GM21360 (cell line): ENCODE results near the gene SLC35F1.
A peak's percentile ranks its signal among the peaks of the same experiment; 100 is the strongest.
"Not testable (repeated sequence)": the region's sequence is repeated elsewhere in the genome, so short reads cannot be mapped to it uniquely, and the experiment has no call there.

Experiments
- ATAC-seq: cut with Tn5 transposase; IDR thresholded peaks from one replicate; pipeline ENCODE4 v1.9.1; 2021; ENCODE audit warnings: mild to moderate bottlenecking, moderate library complexity; ENCODE audit not compliant: unreplicated experiment

SLC35F1 gene

DNA sequence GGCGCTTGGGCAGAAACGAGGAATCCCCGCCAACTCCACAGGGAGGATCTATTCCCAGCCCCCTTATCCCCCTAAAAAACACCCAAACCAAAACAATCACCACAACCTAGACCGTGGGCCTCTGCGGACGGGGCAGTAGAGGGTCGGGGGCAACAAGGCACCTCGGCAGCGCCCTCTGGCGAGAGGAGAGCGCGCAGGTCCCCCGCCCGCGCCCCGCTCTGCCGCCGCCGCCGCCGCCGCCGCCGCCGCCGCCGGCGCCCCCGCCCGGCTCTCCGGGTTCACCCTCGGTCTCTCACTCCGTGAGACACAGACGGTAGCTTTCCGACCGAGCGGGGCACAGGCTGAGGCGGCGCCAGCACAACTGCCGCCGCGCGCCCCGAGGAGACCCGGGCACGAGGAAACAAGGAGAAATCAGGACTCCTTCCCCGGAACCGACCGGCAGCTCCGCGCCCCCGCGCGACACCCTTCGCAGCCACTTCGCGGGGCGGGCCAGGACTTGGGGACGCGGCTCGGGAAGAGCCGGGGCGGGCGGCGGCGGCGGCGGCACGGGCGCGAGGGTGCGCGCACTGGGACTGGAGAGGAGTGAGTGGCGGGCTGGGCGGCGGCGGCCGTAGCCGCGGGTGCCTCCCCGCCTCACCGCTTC lies at the start of gene SLC35F1:
TSS of gene SLC35F1 (plus strand) at position 307 of the 643 bp plus-strand sequence.
- peak; percentile 70 for ATAC-seq

DNA sequence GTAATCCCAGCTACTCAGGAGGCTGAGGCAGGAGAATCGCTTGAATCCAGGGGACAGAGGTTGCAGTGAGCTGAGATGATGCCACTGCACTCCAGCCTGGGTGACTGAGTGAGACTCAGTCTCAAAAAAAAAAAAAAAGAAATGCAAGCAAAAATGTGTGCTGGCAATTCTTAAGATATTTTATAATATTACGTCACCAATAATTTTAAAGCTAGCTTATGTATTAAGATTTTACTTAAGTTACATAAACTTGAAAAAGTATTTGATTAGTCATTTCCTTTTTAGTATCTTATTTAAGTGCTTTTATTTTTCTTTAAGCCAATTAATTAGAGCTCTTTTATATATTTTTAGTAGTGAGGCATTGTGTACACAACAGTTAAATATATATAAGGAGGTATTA lies 48.5 kb upstream of the SLC35F1 start:
- not testable (repeated sequence) for ATAC-seq

DNA sequence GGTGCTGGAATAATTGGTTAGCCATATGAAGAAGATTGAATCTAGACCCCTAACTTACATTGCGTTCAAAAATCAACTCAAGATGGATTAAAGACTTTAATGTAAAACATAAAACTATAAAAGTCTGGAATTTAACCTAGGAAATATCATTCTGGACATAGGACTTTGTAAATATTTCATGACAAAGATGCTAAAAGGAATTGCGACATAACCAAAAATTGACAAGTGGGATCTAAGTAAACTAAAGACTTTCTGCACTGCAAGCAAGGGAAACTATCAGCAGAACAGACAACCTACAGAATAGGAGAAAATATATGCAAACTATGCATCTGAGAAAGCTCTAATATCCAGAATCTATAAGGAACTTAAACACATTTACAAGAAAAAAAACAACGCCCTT lies 45.5 kb upstream of the SLC35F1 start:
- no peak for ATAC-seq

DNA sequence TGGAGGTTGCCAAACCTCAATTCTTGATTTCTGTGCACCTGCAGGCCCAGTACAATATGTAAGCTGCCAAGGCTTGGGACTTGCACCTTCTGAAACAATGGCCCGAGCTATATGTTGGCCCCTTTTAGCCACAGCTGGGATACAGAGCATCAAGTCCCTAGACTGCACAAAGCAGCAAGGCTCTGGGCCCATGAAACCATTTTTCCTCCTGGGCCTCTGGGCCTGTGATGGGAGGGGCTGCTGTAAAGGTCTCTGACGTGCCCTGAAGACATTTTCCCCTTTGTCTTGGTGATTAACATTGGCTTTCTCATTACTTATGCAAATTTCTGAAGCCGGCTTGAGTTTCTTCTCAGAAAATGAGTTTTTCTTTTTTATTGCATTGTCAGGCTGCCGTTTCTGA lies 40.5 kb upstream of the SLC35F1 start:
- ATAC-seq = no peak

DNA sequence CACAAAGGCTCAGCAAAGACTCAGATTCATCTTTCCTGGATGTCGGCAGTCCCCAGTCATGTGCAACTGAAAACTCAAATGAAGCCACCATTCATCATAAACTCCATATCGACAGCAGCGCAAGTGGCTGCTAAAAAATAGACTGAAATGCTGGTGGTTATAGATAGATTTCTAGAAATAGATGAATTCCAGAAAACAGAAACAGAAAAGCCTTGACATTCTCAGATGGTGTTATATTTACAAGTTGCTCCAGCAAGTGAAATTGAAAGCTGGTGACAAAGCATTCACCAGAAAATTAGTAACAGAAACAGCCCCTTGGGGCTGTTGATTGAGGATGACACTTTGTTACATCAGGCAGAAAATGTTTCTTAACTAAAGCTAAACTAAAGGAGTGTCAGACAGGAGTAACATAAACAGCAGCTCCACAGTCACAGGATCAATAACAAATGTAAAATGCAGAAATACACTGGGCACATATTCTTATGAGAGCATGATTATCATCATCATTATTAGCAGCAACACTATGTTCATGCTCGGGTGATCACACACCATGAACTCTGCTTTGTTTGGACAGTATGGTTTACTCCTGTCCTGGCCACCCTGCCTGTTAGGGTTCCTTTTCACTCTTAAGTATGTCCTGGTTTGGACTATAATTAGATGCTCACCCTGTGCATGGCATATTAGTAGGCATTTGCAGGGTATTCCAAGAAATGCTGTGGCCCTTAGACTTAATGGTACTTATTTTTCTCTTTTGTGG lies 36.4 kb upstream of the SLC35F1 start:
- ATAC-seq = peak; percentile 61

DNA sequence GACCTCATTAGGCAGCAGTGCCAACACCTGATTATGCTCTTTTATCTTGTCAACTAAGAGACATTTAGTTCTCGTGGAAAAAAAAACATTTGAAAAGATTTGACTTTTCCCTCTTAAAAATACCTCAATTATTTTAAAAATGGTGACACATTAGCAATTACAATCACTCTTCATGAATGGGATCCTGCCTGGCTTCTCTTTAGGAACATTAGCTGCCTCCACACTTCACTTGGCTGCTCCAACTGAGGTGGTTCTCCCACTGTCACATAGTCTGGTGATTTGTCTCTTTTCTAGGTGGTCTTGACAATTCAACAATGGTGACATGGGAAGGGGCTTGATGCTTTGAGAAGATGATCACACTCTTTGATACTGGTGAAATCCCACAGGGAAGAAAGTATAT lies 26.2 kb upstream of the SLC35F1 start:
- ATAC-seq = no peak

DNA sequence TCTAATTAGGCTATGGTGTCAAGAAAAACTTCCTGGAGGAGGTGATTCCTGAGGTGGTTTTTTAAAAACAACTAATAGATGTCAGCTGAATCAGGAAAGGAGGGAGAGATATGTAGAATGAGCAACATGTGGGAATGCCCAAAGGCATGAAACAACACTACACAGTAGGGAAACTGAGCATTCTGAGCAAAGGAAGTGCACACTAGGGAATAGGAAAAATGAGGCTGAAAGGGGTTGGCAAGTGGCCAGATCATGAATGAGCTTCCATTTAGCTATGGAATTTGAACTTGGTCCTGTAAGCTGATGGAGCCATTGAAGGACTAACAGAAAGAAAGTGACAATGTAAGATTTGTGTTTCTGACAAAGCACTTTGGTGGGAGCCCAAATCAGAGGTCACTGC lies 16.9 kb upstream of the SLC35F1 start:
- ATAC-seq = no peak

DNA sequence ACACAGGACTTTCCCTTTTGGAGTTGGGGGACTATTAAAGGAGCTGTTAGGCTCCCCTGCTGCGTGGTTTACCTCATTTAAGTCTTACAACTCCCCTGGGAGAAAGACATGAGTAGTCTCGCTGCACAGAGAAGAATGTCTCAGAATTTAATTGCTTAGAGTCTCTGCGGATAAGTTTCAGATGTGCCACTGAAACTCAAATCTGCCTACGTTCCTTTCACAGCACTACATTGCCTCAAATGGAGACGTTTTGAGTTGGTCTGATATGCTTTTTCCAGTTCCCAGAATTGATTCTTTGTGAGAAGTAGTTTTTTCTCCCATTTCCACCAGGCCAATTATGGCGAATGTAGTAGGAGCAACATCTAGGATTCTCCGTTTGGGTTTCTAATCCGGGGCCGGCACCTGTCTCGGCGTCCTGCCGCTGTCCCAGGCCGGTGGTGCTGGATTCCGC lies 532 bp upstream of the SLC35F1 start:
- peak; percentile 63 for ATAC-seq

DNA sequence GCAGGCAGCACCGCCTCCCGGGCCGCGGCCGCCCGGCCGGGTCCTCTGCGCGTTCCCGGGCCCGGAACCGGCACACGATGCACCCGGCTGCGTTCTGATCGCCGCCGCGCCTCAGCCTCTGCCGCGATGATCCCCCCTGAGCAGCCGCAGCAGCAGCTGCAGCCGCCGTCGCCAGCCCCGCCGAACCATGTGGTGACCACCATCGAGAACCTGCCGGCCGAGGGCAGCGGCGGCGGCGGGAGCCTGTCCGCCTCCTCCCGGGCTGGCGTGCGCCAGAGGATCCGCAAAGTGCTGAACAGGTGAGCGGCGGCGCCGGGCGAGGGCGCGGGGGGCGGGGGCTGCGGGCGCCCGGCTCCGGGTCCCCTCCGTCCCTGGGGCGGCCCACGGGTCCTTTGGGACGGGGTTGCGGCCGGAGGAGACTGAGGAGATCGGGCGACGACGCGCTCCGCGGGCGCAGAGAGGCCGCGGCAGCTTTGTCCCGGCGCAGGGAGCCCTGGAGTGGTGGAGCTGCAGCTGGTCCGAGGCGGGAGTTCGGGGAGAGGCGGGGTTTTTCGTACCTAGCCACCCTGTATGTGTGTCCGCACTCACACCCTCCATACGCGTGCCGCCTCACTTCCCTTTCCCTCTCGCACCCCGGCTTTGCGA lies 659 bp downstream of the SLC35F1 start:
- ATAC-seq = peak; percentile 10

DNA sequence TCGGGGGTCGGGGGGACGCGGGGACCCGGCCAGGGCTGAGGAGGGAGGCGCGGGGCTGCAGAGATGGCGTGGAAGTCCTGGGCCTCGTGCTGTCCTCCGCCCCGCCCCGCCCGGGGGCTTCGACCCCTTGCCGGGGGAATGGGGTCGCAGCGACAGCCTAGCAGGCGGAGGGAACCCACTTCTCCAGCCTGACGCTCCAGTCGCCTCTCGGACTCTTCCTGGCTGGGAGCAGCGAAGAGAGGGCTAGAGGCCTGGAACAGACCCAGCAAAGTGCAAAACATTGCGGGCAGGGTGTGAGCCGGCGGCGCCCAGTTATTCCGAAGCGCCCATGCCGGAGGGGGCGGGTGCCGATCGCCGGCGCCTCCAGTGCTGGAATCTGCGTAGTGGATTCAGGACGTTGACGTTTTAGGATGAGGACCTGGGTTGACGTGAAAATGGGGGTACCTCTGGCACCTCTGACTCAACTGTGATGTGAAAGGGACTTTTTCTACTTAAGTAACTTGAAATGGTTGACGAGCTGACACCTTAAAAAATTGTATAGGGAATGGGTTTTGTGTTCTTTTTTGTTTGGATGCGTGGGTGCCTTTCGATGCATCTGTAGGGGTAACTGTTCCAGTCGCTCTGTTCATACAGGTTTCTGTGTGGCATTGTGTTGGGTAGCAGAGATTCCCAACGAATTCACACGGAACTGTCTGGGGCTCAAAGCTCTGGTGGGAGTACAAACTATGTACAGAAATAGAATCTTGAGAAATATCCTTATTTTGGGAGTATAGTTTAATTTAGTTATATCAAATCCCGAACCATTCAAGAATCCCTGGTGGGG lies 1.4 kb downstream of the SLC35F1 start:
- no peak for ATAC-seq

DNA sequence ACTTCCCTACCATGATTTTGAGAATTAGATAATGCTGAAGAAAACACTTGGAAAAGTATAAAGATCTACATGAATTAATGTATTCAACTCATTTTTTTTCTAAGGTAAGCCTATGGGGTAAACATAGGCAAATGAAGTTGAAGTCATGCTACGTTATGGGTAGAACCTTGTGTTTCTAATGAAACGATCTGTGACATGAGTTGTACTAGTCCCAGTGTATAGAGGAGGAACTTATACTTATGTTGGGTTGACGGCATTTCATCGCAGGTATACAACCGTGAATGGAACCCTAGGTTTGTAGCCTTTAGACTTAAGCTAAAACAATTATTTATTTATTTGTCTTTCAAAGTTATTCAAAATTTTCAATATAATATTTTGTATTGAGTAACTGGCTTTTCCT lies 2.6 kb downstream of the SLC35F1 start:
- ATAC-seq = no peak

DNA sequence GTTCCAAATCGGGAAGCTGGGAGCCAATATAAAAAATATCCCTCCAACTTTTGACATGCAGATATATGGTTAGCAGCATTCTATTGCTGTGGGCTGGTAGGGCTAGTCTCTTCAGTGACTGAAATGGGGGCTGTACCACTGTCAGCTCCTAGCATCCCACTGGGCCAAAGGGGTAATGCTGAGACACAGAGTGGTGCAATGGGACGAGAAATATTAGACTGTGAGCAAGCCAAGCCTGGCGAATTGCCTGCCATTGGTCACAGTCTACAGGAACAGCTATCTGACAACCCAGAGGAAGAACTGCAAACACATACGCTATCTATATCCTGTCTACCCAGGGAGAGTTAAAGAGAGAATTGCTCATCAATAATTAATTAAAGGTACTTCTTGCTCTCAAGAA lies 3.5 kb downstream of the SLC35F1 start:
- no peak for ATAC-seq

DNA sequence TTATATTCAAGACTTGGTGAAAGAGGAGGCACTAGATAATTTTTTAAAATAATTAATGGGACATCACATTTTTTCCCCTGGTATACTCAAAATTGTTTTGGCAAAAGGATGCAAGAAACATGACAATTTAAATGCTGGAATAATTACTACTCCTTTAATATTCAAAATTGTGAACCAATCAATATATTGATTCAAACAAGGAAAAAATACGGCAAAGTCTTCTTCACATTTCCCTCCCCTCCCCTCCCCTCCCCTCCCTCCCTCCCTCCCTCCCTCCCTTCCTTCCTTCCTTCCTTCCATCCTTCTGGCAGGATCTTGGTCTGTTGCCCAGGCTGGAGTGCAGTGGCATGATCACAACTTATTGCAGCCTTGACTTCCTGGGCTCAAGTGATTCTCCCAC lies 4.1 kb downstream of the SLC35F1 start:
- ATAC-seq = no peak

DNA sequence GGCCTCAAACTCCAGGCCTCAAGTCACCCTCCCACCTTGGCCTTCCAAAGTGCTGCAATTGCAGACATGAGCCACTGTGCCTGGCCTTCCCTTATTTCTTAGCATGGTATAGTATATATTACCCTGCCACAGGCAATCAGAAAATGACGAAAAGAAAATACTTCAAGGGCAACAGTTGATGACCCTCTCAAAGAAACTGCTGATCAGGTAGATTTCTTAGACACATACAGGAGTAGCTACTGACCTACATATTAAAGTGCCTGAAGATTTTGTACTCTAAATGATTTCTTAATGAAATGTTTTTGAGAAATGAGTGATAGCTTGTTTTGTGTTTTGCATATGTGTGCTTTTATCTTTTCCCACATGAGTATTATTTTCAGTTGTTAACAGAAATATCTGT lies 4.6 kb downstream of the SLC35F1 start:
- ATAC-seq = no peak

DNA sequence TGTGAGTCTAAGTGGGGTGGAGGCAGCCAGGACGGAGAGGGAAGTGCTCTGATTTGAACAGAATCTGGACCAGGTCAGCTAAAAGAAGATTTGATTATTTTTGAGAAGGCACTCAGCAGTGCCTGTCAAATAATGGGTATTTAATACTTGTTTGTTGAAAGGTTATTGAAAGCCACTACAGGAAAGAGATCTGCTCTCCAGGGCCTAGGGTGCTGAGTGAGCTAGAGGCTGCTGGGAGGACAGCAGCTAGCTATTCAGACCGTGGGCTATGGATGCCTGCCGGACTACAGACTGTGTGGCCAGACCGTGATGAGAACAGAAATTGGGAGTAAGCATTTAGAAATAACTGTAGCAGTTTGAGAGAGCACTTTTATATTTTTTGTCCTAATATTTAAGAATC lies 8.8 kb downstream of the SLC35F1 start:
- no peak for ATAC-seq

DNA sequence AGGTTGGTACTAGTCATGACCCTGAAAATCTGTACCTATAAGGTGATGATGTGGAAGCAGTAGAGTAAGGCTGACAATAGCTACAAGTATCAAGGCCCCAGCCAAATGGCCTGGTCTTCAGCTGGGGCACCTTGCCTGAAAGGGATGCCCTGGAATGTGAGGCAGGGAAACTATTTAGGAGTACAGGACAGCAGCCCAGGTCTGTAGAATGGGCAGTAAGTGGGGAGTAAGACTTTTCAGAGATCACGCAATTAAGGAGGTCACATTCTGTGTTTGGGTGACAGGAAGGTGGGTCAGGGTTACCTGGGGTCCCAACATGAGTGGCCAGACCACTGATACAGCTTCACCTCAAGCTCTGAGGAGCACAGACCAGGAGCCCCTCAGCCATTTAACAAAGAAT lies 9.4 kb downstream of the SLC35F1 start:
- ATAC-seq = no peak

DNA sequence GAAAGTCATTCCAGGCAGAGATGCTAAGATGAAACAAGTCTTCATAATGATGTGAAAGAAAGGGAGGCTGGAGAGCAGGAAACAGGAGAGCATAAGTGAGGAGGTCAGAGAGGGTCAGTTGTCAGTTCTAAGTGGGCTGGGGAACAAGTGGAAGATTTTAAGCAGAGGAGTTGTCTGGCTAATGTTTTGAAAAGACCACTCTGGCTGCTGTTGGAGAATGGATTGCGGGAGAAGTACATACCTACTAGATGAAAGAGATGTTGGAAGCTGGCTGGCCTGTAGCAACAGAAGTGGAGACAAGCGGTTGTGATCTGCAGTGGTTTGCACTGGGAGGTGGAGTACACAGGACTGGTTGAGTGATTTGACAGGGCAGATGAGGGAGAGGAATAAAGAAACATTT lies 10.1 kb downstream of the SLC35F1 start:
- ATAC-seq = no peak

DNA sequence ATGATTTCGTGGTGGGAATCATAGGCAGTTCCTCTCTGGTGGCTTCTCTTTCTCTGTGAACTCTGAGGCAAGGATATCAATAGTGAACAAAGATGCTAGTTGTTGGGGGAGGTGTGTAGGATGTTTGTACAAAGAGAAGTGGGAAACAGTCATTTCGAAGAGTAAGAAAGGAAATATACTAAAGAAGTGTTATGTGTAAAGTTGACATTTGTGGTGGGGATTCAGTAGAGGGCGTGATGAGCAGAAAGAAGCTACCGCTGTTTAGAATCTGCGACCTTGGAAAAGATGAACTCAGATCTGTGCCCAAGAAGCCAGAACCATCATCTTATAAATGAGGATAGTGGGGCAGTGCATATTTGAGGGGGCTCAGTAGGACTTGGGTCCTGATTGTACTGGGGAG lies 11.4 kb downstream of the SLC35F1 start:
- ATAC-seq = no peak

DNA sequence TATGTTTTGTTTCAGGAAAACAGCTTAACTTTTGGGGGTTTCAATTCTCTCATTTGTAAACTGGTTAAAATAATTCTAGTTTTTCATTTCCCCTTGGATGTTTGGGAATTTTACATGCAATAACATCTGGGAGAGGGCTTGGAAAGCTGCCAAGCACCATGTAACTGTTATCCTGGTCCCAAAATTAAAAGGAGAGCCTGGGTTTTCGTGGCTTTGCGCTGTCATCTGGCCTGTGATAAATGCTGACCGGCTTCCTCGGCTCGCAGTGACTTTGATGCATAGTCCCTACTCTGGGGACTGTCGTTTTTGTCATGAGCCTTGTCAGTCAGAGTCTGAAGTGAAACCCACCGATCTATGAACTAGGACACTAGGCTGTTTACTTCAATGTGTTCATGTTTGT lies 12.2 kb downstream of the SLC35F1 start:
- no peak for ATAC-seq

DNA sequence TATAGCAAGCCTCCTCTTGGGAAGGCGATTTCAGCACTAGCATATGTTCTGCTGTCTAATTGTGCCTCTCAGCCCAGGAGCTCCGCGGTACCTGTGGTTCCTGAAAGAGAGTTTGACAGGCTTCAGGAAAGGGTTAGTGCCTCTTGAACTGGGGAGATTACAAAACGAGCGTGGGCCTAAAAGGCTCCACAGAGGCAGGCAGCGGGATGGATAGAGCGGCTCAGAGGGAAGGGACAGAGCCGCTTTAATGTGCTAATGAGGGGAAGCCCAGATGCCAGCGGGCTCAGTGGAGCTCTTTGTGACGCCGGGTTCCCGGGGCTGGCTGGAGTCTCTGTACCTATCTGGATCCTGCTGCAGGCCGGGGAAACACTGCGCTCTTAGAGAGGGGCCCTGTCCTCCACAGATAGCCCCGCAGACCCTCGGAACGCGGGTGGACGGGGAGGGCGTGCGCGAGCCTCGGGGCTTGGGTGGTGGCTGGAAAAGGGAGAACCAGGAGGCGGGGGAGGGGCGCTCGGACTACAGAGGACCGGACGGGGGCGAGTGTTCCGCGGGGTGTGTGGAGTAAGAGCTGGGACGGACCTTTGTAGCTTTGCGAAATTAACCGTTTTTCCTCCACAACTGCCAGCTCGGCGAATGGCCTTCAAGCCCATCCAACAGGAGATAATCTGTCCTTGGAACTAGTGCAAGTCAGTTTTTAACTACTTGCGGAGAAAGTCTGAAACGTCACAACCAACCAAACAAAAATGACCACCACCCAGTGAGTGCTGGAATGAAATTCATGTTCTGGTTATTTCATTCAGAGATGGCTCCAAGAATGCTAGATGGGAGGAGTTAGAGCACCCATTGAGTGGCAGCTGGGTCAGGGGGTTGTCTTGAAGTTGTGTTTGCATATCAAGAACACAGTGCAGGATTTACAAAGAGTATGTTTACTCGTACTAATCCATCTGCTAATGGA lies 13.0 kb downstream of the SLC35F1 start:
- ATAC-seq = no peak
